H1 (cell line): ENCODE results near the gene ADAD1. TPM values are rescaled to one million over a fixed set of nuclear protein-coding genes. Genes with fewer than 3 reads are reported as not detected.

Source experiments
- BRCA1 ChIP-seq: IDR thresholded peaks from 2 replicates; pipeline ENCODE4 v1.6.1; 2012; ENCODE audit warnings: low read depth, low read length, improper control_type of control experiment
- FOSL1 ChIP-seq: IDR thresholded peaks from 2 replicates; pipeline ENCODE4 v1.6.1; 2011; ENCODE audit warnings: mild to moderate bottlenecking, low read depth, low read length, moderate library complexity; ENCODE audit not compliant: insufficient read depth
- GTF2F1 ChIP-seq: IDR thresholded peaks from 2 replicates; pipeline ENCODE4 v1.6.1; 2012; ENCODE audit warnings: low read depth, low read length, improper control_type of control experiment, borderline replicate concordance
- JUN ChIP-seq: IDR thresholded peaks from 2 replicates; pipeline ENCODE4 v1.6.1; 2011; ENCODE audit warnings: low read depth, mild to moderate bottlenecking, improper control_type of control experiment, low read length
- TAF1 ChIP-seq: IDR thresholded peaks from 2 replicates; pipeline ENCODE4 v1.6.1; 2011; ENCODE audit warnings: mild to moderate bottlenecking, low read depth, low read length
- polyA plus RNA-seq, 7 experiments: library from polyadenylated mRNA; depleted of rRNA in 3 of 7; stranded (reverse) in 5 of 7; unstranded in 2 of 7; fragments of >200 nt in 5 of 7; fragments of 200-250 nt in 2 of 7; gene quantifications; 1 replicate in 5 of 7; 2 replicates in 1 of 7; 4 replicates in 1 of 7; pipeline versions ENCODE4 v1.2.1 to v1.2.3, GENCODE V29; 2011 to 2013; ENCODE audit warnings: missing spikeins in 2 of 7, mixed read lengths in 2 of 7
- total RNA-seq: library from RNA; stranded (reverse); fragmentation: NEBNext Ultra II Directional; extraction: Animal tissue kit (Norgen Biotek cat#: 25700); gene quantifications from 2 replicates; pipeline ENCODE4 v1.2.1, GENCODE V29; 2021

ADAD1 gene
- total and polyA plus RNA-seq, 2 of the 8 experiments (the other 6 are each of a cell fraction or from before 2014, with no cell fraction given), result not detected

- TF ChIP-seq TAF1, result no peak
- no peak for TF ChIP-seq JUN
- no peak for TF ChIP-seq BRCA1
- no peak for TF ChIP-seq GTF2F1
- no peak for TF ChIP-seq FOSL1
These were observed 32.3 kb upstream of the ADAD1 start (continued) for GRCh38 chr4:122346503-122346902.
